T1000 (cell line): ENCODE results near the gene ZNF365.
"Not testable (repeated sequence)": the region's sequence is repeated elsewhere in the genome, so short reads cannot be mapped to it uniquely, and the experiment has no call there.

Experiments used
- DNase-seq: peaks from one replicate; lab custom pipeline; 2025; ENCODE audit warnings: mixed read lengths; lab: John Stamatoyannopoulos, UW

The ZNF365 gene

DNA sequence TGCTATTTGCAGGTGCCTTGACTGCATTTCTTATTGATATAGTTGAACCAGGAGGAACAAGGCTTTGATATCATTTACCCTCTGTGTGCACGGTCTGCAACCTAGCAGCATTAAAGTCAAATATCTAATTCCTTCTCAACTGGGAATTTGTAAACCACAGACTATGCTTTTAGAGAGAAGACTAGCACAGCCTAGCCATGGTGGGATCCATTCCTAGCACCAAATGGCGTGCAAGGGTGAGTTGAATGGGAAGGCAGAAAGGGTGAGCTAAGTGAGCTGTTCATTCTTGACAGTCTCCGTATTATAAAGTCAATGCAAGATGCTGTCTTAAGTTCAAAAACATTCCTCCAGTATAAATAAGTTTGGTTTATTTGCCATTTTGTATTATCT lies 2.9 kb downstream of the ZNF365 start:
- no peak for DNase-seq

DNA sequence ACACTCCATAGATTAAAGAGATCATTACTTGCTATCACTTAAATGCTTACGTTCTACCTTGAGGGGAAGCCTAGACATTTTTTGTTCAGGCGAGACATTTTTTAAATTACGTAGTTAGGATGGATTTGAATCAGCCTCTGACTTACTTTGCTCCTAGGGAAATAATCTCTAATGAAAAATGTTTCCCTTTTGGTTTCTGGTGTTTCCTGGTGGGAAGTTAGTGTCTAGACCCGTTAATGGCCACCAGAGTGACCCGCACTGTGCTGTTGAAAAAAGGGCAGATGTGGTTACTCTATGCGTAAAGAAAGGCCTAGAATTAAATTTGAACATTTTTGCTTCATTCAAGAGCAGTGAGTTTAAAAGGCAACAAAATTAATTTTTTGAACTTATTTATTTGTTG lies 3.8 kb downstream of the ZNF365 start:
- DNase-seq, result no peak

GRCh38 chr10:62378877-62379276 lies 4.7 kb downstream of the ZNF365 start:
- not testable (repeated sequence) for DNase-seq

DNA sequence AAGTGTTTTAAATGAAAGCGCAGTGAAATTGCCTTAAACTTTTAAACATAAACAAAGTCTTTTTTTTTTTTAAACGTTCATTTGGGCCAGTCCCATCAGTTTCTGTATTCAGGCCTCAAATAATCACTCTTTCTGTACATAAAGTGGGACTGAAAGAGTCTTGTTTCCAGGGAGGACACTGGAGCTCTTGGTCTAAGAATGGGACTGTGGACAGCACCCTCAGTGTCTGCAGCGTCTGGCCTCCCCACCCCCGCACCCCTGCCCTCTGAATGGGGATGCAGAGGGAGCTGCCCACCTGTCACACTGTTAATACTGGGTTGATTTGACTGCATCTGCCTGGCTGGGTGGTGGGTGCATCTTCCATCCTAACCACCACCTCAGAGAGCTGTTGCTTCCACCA lies 5.2 kb downstream of the ZNF365 start:
- no peak for DNase-seq

DNA sequence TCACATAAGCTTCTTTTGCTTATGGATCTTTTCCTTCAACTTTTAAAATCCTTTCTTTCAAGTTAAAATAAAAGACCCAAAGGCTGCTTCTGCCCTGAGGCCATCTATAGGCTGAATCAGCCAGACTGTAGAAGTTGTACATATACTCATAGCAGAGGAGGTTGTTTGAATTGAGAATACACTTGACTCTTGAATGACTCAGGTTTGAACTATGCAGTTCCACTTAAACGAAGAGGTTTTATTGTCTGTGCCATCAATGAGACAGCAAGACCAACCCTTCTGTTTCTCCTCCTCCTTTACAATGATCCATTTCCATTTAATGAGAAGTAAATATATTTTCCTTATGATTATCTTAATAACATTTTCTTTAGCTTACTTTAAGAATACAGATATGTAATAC lies 5.8 kb downstream of the ZNF365 start:
- peak; percentile 27 for DNase-seq

- DNase-seq, result no peak
Observed at GRCh38 chr10:62381385-62382102, 7.4 kb downstream of the ZNF365 start.

DNA sequence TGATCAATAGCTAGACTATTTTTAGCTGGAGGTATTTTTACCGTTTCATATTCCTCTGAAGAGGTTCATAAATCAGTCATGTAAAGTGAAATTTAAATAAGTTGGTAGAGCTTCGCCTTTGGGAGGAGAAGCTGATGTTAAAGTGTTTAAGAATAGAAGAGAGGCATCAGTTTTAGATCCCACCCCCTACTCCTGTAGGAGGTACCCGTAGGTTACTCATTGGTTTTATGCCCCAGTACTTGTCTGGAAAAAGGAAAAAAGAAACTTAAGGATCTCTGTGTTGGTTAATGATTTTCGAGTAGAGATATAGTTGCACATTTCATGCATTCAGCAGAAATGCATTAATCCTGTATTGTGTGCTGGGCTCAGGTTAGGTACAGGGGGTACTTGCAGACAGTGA lies 8.7 kb downstream of the ZNF365 start:
- DNase-seq, result no peak

GRCh38 chr10:62384057-62384446 lies 9.9 kb downstream of the ZNF365 start:
- peak; percentile 17 for DNase-seq

DNA sequence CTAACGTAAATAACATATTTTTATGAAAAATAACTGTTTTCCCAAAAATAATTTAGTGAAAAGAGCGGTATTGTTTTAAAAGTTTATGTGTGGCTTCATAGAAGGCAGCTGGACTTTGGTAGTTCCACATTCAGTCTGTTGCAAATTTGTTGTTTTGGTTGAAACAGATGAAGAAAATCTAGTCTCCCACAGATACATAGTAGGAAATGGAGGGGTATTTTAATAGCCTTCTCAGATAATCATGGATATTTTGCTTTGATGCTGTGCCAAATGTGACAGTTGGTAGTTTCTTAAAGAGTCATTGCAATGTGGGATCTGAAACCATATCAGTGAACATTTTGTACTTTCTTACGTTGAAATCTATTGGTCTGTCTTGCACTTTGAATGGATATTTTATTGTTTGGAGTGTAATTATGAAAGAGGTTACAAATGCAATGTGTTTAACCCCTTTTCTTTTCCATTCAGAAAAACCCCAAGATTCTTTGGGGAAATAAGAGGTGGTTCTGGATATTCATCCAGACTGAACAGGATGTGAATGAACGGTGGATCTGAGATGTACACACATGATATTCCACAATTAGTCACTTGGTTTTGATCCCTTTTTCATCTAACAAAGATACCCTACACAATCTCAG lies 10.4 kb downstream of the ZNF365 start:
- DNase-seq, result no peak

DNA sequence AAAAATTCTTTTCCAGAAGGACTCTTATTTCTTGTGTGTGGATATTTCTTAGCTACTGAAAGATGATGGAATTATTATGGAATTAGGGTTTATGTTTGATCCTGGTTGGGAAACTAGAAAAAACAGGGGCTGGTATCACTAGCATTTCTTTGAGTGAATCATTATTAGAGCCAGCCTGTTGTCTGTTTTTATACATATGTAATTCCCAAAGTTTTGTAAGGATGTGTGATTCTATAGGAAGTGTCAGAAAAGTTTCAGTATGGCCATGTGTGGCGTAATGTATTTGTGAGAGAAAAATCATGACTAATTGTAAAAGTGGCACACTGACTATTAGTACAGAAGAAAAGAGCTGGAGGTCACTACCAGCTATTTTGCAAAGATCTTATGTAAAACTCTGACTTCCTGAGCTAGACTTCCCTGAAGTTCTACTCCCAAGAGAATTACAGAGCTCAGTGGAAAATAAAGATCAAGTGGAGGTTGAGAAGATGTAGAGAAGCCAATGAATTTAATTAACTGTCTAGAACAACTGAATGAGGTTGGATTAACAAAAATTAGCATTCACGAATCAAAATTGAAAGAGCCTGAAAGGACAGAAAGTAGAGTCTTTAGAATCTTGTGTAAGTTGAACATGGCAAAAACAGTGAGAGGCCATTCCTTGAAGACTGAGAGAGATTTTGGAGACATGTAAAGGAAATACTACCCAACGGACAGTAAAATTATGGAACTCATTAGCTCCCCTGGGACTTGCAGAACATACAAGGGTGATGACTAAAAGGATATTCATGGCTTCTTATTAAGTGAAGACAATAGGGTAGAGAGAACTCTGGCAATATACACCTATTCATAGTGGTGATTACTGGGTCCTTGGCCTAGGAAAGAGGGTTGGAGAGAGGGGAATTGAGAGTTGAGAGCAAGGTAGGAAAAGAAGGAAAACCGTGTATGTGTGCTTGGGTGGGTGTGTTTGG lies 12.5 kb downstream of the ZNF365 start:
- DNase-seq, result no peak

GRCh38 chr10:62388328-62388727 lies 14.2 kb downstream of the ZNF365 start:
- DNase-seq, result no peak

GRCh38 chr10:62390497-62391176 lies 16.5 kb downstream of the ZNF365 start:
- no peak for DNase-seq

GRCh38 chr10:62393237-62393636 lies 19.1 kb downstream of the ZNF365 start:
- DNase-seq, result no peak

- DNase-seq, result no peak
Observed at GRCh38 chr10:62394556-62395018, 20.4 kb downstream of the ZNF365 start.

GRCh38 chr10:62395892-62396291 lies 21.7 kb downstream of the ZNF365 start:
- no peak for DNase-seq

GRCh38 chr10:62396864-62397263 lies 22.7 kb downstream of the ZNF365 start:
- no peak for DNase-seq

GRCh38 chr10:62399211-62399610 lies 25.0 kb downstream of the ZNF365 start:
- DNase-seq, result no peak

DNA sequence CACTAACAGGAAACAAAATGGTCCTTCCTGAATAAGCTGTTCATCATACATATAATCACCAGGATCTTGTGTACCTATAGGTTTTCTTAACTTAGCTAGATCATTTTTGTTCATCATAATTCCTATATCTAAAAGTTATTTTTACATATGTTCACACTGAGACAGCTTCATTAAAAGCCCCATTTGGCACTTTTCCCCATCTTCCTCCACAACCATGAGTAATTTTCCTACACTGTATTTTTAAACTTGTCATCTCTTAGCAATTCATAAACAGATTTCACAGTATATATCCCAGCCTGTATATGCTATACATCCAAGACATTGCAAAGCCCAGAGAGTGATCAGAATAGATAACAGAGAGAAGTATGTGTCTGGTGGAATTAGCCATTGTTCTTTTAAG lies 28.3 kb downstream of the ZNF365 start:
- no peak for DNase-seq

GRCh38 chr10:62410528-62410927 lies 36.4 kb downstream of the ZNF365 start:
- DNase-seq, result not testable (repeated sequence)

- not testable (repeated sequence) for DNase-seq
Observed at GRCh38 chr10:62410934-62411333, 36.8 kb downstream of the ZNF365 start.

- DNase-seq, result no peak
Observed at GRCh38 chr10:62413048-62413447, 38.9 kb downstream of the ZNF365 start.

GRCh38 chr10:62413652-62414051 lies 39.5 kb downstream of the ZNF365 start:
- no peak for DNase-seq
